ENCODE measurements around the gene GALNT18. TPM values are rescaled to one million over a fixed set of nuclear protein-coding genes. Genes with fewer than 3 reads are reported as not detected.

The GALNT18 gene
- total and polyA plus RNA-seq, 4 donors = 17.7 to 109 (median 63.7) TPM

- Histone ChIP-seq H3K4me1 (ENCODE audit: control insufficient read depth in 5 of 5, insufficient read depth in 5 of 5, low read length in 5 of 5) (peaks cover 0 to 14% (median 0%) of the 10 kb centered on the region in 5 donors), H3K36me3 (ENCODE audit: control insufficient read depth in 4 of 4, insufficient read depth in 4 of 4, low read length in 4 of 4) (peaks cover 0 to 17% (median 0%) of the 10 kb centered on the region in 4 donors), H3K4me3 (no peak overlapping the region), H3K9ac (ENCODE audit: insufficient read depth in 1 of 2, low read length in 2 of 2) (no peak overlapping the region), H3K9me3 (ENCODE audit: control insufficient read depth in 4 of 4, insufficient read depth in 3 of 4, low read length in 3 of 4) (no peaks in the 10 kb centered on the region), H3K27ac (ENCODE audit: low read depth in 1 of 2, low read length in 1 of 2) (no peak overlapping the region), H3K27me3 (ENCODE audit: control insufficient read depth in 3 of 3, insufficient read depth in 3 of 3, low read length in 2 of 3) (no peaks in the 10 kb centered on the region)
- no peak for DNase-seq
- WGBS, 2 donors = 86% methylated on average over 5 of the region's 5 CpGs
- no peak for TF ChIP-seq CTCF (IDR thresholded peaks at IDR 0.05; ENCODE audit: control extremely low read depth, extremely low read depth)
- ATAC-seq (ENCODE audit: insufficient read depth, low FRiP score) = no peak
Observed at GRCh38 chr11:11373934-11374333, 247.9 kb downstream of the GALNT18 start.

- no peak for TF ChIP-seq CTCF (IDR thresholded peaks at IDR 0.05; ENCODE audit: control extremely low read depth, extremely low read depth)
- Histone ChIP-seq H3K9ac (ENCODE audit: insufficient read depth in 1 of 2, low read length in 2 of 2) (no peak overlapping the region), H3K4me3 (no peak overlapping the region), H3K9me3 (ENCODE audit: control insufficient read depth in 4 of 4, insufficient read depth in 3 of 4, low read length in 3 of 4) (no peaks in the 10 kb centered on the region), H3K27ac (ENCODE audit: low read depth in 1 of 2, low read length in 1 of 2) (no peak overlapping the region), H3K4me1 (ENCODE audit: control insufficient read depth in 5 of 5, insufficient read depth in 5 of 5, low read length in 5 of 5) (peaks cover 0 to 14% (median 0%) of the 10 kb centered on the region in 5 donors), H3K36me3 (ENCODE audit: control insufficient read depth in 4 of 4, insufficient read depth in 4 of 4, low read length in 4 of 4) (peaks cover 0 to 17% (median 0%) of the 10 kb centered on the region in 4 donors), H3K27me3 (ENCODE audit: control insufficient read depth in 3 of 3, insufficient read depth in 3 of 3, low read length in 2 of 3) (no peaks in the 10 kb centered on the region)
- 94 to 96% methylated on average over 8 of the region's 8 CpGs for WGBS, 2 donors
- ATAC-seq (ENCODE audit: insufficient read depth, low FRiP score) (no peak), DNase-seq (no peak)
Observed at GRCh38 chr11:11372461-11372860, 249.3 kb downstream of the GALNT18 start.

- Histone ChIP-seq H3K27ac (ENCODE audit: low read depth in 1 of 2, low read length in 1 of 2) (no peak overlapping the region), H3K4me3 (no peak overlapping the region), H3K27me3 (ENCODE audit: control insufficient read depth in 3 of 3, insufficient read depth in 3 of 3, low read length in 2 of 3) (no peaks in the 10 kb centered on the region), H3K9me3 (ENCODE audit: control insufficient read depth in 4 of 4, insufficient read depth in 3 of 4, low read length in 3 of 4) (no peaks in the 10 kb centered on the region), H3K36me3 (ENCODE audit: control insufficient read depth in 4 of 4, insufficient read depth in 4 of 4, low read length in 4 of 4) (peaks cover 0 to 11% (median 0%) of the 10 kb centered on the region in 4 donors), H3K4me1 (ENCODE audit: control insufficient read depth in 5 of 5, insufficient read depth in 5 of 5, low read length in 5 of 5) (peaks cover 0 to 14% (median 0%) of the 10 kb centered on the region in 5 donors), H3K9ac (ENCODE audit: insufficient read depth in 1 of 2, low read length in 2 of 2) (no peak overlapping the region)
- WGBS, 2 donors = 90 to 93% methylated on average over 6 of the region's 6 CpGs
- no peak for TF ChIP-seq CTCF (IDR thresholded peaks at IDR 0.05; ENCODE audit: control extremely low read depth, extremely low read depth)
- ATAC-seq (ENCODE audit: insufficient read depth, low FRiP score) (no peak), DNase-seq (no peak)
Observed at GRCh38 chr11:11370962-11371303, 250.9 kb downstream of the GALNT18 start.
